K562 (cell line): ENCODE data around the gene MOSPD3. TPM values are rescaled to one million over a fixed set of nuclear protein-coding genes. Genes with fewer than 3 reads are reported as not detected.

Source experiments
- CHCHD3 ChIP-seq: fragments of 250-450 bp; sonication (Bioruptor Pico); IDR thresholded peaks from 2 replicates; pipeline ENCODE4 v2.1.2; 2022; ENCODE audit warnings: mild to moderate bottlenecking
- ELF1 ChIP-seq: fragments of 200-800 bp; sonication (Bioruptor generic); IDR thresholded peaks from 2 replicates; pipeline ENCODE4 v1.6.1; 2016; ENCODE audit warnings: missing genetic modification characterization, missing compliant biosample characterization
- GTF2A2 ChIP-seq: IDR thresholded peaks from 2 replicates; pipeline ENCODE4 v1.6.1; 2016; ENCODE audit warnings: mild to moderate bottlenecking, missing genetic modification characterization, missing compliant biosample characterization
- HNRNPLL ChIP-seq: fragments of 200-400 bp; formaldehyde crosslinking; IDR thresholded peaks from 2 replicates; pipeline ENCODE4 v1.6.1; 2017; ENCODE audit warnings: low read length, low read depth, mild to moderate bottlenecking; ENCODE audit not compliant: poor library complexity, severe bottlenecking
- MXI1 ChIP-seq: IDR thresholded peaks from 2 replicates; pipeline ENCODE4 v1.6.1; 2011; ENCODE audit warnings: low read depth, mild to moderate bottlenecking, improper control_type of control experiment, low read length
- REST ChIP-seq, 2 experiments: fragments of 450-650 bp; formaldehyde crosslinking in 1 of 2; IDR thresholded peaks; 2 replicates each; pipeline versions ENCODE4 v1.4.0 to v1.6.1; 2014 to 2020; ENCODE audit warnings: mild to moderate bottlenecking in 2 of 2, borderline replicate concordance in 1 of 2, low read depth in 1 of 2
- RHOXF2B ChIP-seq: fragments of 250-450 bp; sonication (Bioruptor Pico); conservative IDR thresholded peaks from 2 replicates; pipeline ENCODE4 v1.5.1; 2021
- SNIP1 ChIP-seq: fragments of 450-650 bp; IDR thresholded peaks from 2 replicates; pipeline ENCODE4 v1.7.1; 2017; ENCODE audit warnings: low read depth, mild to moderate bottlenecking
- ZBTB11 ChIP-seq, 3 experiments: fragments of 200-800 bp in 1 of 3; fragments of 250-450 bp in 1 of 3; fragments of 450-650 bp in 1 of 3; sonication (Bioruptor Pico) in 1 of 3; sonication (Bioruptor generic) in 1 of 3; formaldehyde crosslinking in 1 of 3; IDR thresholded peaks; 2 replicates each; pipeline versions ENCODE4 v1.6.1 to v1.8.0; 2016 to 2022; ENCODE audit warnings: mild to moderate bottlenecking in 2 of 3, missing genetic modification characterization in 2 of 3, missing compliant biosample characterization in 1 of 3, moderate library complexity in 1 of 3
- ZBTB5 ChIP-seq: fragments of 450-650 bp; IDR thresholded peaks from 2 replicates; pipeline ENCODE4 v1.6.1; 2017; ENCODE audit warnings: antibody characterized with exemption
- ZEB2 ChIP-seq: fragments of 450-650 bp; IDR thresholded peaks from 2 replicates; pipeline ENCODE4 v1.6.1; 2016
- ZNF121 ChIP-seq: sonication (generic); formaldehyde crosslinking; conservative IDR thresholded peaks from 2 replicates; pipeline ENCODE4 v1.8.0; 2022; ENCODE audit warnings: missing genetic modification reagents
- polyA plus RNA-seq, 8 experiments: library from polyadenylated mRNA; depleted of rRNA in 4 of 8; stranded (reverse) in 5 of 8; unstranded in 3 of 8; fragments of >200 nt; fragmentation: Nextera tagmentation in 2 of 8; fragmentation: Illumina TruSeq in 1 of 8; extraction: Ambion mirVana in 2 of 8; extraction: Trizol in 1 of 8; gene quantifications; 2 replicates each; pipeline versions ENCODE4 v1.2.1 to v1.2.3, GENCODE V29; 2011 to 2014; ENCODE audit warnings: inconsistent platforms in 1 of 8, missing spikeins in 1 of 8
- total RNA-seq, 7 experiments: library from RNA; depleted of rRNA in 6 of 7; stranded (reverse); fragments of >200 nt in 6 of 7; fragmentation: Illumina TruSeq in 2 of 7; extraction: Trizol in 2 of 7; gene quantifications; 2 replicates each; pipeline versions ENCODE4 v1.2.1 to v1.2.3, GENCODE V29; 2011 to 2021; ENCODE audit warnings: low replicate concordance in 1 of 7

The MOSPD3 gene
- total and polyA plus RNA-seq, 9 of the 15 experiments (the other 6 are each of a cell fraction or from before 2014, with no cell fraction given): 1.4 to 32.1 (median 7.3) TPM

- TF ChIP-seq REST (IDR thresholded peaks at IDR 0.05; ENCODE audit: borderline replicate concordance) (peak; percentile 42; the same call in 1 of the 2 replicates), REST (CRISPR knock-in tag; IDR thresholded peaks at IDR 0.05; ENCODE audit: low read depth) (no peak), SNIP1 (no peak), RHOXF2B (CRISPR knock-in tag) (no peak), MXI1 (no peak), ZBTB11 (CRISPR knock-in tag; IDR thresholded peaks at IDR 0.05) (no peak), ZBTB5 (no peak), ZEB2 (no peak), ZNF121 (CRISPR knock-in tag) (no peak), CHCHD3 (CRISPR knock-in tag) (no peak), HNRNPLL (peak; percentile 9), GTF2A2 (tag) (no peak), ELF1 (tag) (no peak)
Measured at GRCh38 chr7:100584683-100585510, 27.4 kb upstream of the MOSPD3 start (continued).
